PC-3 (cell line): ENCODE data around the gene BAIAP2L1.

ENCODE experiments used
- EZH2 ChIP-seq: fragments of 300-600 bp; sonication (generic); IDR thresholded peaks from one replicate; pipeline ENCODE4 v1.6.1; 2017; ENCODE audit warnings: antibody characterized with exemption, mild to moderate bottlenecking, low read length; ENCODE audit not compliant: unreplicated experiment
- TF ChIP-seq, protein P1 (sequence below): fragments of 300-600 bp; sonication (generic); conservative IDR thresholded peaks from 2 replicates; pipeline ENCODE4 v1.5.1; 2017; ENCODE audit warnings: antibody characterized with exemption, low read depth, mild to moderate bottlenecking, low read length

DNA sequence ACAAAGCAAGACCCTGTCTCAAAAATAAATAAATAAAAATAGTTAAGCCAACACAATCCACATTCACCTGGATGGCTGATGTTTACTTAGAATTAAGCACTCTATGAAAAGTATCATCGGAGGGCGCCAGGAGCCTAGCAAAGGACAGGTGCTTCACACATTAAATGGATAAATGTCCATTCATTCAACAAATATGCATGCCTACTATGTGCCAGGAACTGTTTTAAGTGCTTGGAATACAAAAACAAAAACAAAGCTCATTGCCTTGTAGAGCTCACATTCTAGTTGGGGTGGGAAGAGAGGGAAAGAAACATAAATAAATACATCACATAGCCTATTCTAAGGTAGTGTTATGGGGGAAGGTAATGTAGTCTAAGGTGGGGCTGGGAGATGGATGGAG is 4.1 kb downstream of the BAIAP2L1 start:
- TF ChIP-seq, protein P1, sequence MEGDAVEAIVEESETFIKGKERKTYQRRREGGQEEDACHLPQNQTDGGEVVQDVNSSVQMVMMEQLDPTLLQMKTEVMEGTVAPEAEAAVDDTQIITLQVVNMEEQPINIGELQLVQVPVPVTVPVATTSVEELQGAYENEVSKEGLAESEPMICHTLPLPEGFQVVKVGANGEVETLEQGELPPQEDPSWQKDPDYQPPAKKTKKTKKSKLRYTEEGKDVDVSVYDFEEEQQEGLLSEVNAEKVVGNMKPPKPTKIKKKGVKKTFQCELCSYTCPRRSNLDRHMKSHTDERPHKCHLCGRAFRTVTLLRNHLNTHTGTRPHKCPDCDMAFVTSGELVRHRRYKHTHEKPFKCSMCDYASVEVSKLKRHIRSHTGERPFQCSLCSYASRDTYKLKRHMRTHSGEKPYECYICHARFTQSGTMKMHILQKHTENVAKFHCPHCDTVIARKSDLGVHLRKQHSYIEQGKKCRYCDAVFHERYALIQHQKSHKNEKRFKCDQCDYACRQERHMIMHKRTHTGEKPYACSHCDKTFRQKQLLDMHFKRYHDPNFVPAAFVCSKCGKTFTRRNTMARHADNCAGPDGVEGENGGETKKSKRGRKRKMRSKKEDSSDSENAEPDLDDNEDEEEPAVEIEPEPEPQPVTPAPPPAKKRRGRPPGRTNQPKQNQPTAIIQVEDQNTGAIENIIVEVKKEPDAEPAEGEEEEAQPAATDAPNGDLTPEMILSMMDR, result no peak
- TF ChIP-seq EZH2, result no peak
